GM23338 (cell line): Measurements from ENCODE around the gene ULK4. TPM values are rescaled to one million over a fixed set of nuclear protein-coding genes. Genes with fewer than 3 reads are reported as not detected.

Source experiments
- ATAC-seq: fragments of 200-7000 bp; cut with Tn5 transposase; 3 replicates; pipeline ENCODE4 v1.9.1; 2020
- DNase-seq: peaks from one replicate; pipeline ENCODE4 v3.0.0-alpha.2; 2015; ENCODE audit warnings: low spot score
- H2AFZ ChIP-seq: fragments of 200-600 bp; sonication (generic); 2 replicates; pipeline ENCODE4 v1.8.0; 2016; ENCODE audit warnings: antibody characterized with exemption, mild to moderate bottlenecking, moderate library complexity
- H3F3A ChIP-seq: fragments of 200-600 bp; sonication (generic); replicated peaks from 2 replicates; pipeline ENCODE4 v1.8.0; 2017; ENCODE audit warnings: antibody characterized with exemption, mixed run types, low read depth
- H3K27ac ChIP-seq: fragments of 200-600 bp; sonication (generic); 2 replicates; pipeline ENCODE4 v1.6.1; 2016; ENCODE audit warnings: low read depth
- H3K27me3 ChIP-seq: fragments of 200-600 bp; sonication (generic); 2 replicates; pipeline ENCODE4 v1.8.0; 2016; ENCODE audit warnings: mild to moderate bottlenecking, mixed run types, moderate library complexity; ENCODE audit not compliant: insufficient read depth
- H3K36me3 ChIP-seq: fragments of 200-600 bp; sonication (generic); 2 replicates; pipeline ENCODE4 v1.8.0; 2016; ENCODE audit warnings: mild to moderate bottlenecking; ENCODE audit not compliant: insufficient read depth
- H3K4me1 ChIP-seq: fragments of 200-600 bp; sonication (generic); 2 replicates; pipeline ENCODE4 v1.8.0; 2016; ENCODE audit warnings: mild to moderate bottlenecking, moderate library complexity; ENCODE audit not compliant: insufficient read depth
- H3K4me2 ChIP-seq: fragments of 200-600 bp; sonication (generic); 2 replicates; pipeline ENCODE4 v1.7.1; 2017; ENCODE audit warnings: mixed run types
- H3K4me3 ChIP-seq: fragments of 200-600 bp; sonication (generic); 2 replicates; pipeline ENCODE4 v1.6.1; 2016; ENCODE audit warnings: mixed run types
- H3K79me2 ChIP-seq: fragments of 200-600 bp; sonication (generic); replicated peaks from 2 replicates; pipeline ENCODE4 v1.8.0; 2017; ENCODE audit warnings: mild to moderate bottlenecking; ENCODE audit not compliant: insufficient read depth
- H3K9me2 ChIP-seq: fragments of 200-600 bp; sonication (generic); 2 replicates; pipeline ENCODE4 v1.8.0; 2017; ENCODE audit not compliant: insufficient read depth
- H4K20me1 ChIP-seq: fragments of 200-600 bp; sonication (generic); replicated peaks from 2 replicates; pipeline ENCODE4 v1.8.0; 2017; ENCODE audit warnings: mild to moderate bottlenecking; ENCODE audit not compliant: insufficient read depth
- H3K27ac Mint-ChIP-seq: 2 replicates; pipeline ENCODE4 v1.8.0; 2020; ENCODE audit warnings: inconsistent platforms, mild to moderate bottlenecking, moderate library complexity, mixed read lengths
- H3K27me3 Mint-ChIP-seq: 3 replicates; pipeline ENCODE4 v1.8.0; 2022; ENCODE audit warnings: low read depth, mild to moderate bottlenecking, moderate library complexity, mixed read lengths, inconsistent platforms; ENCODE audit not compliant: insufficient read depth, poor library complexity
- H3K36me3 Mint-ChIP-seq: 3 replicates; pipeline ENCODE4 v1.8.0; 2021; ENCODE audit warnings: low read depth, mild to moderate bottlenecking, inconsistent platforms, moderate library complexity, mixed read lengths
- H3K4me1 Mint-ChIP-seq: 3 replicates; pipeline ENCODE4 v1.8.0; 2020; ENCODE audit warnings: mild to moderate bottlenecking, inconsistent platforms, mixed read lengths
- H3K4me3 Mint-ChIP-seq: 3 replicates; pipeline ENCODE4 v1.8.0; 2021; ENCODE audit warnings: moderate library complexity, mild to moderate bottlenecking, inconsistent platforms, mixed read lengths
- H3K9me3 Mint-ChIP-seq: 3 replicates; pipeline ENCODE4 v1.8.0; 2020; ENCODE audit warnings: moderate library complexity, mild to moderate bottlenecking, inconsistent platforms, mixed read lengths
- CREB1 ChIP-seq: fragments of 250-450 bp; sonication (Bioruptor Pico); IDR thresholded peaks from 2 replicates; pipeline ENCODE4 v1.5.0; 2020; ENCODE audit warnings: low read depth, mild to moderate bottlenecking, moderate library complexity
- CTCF ChIP-seq, 2 experiments: fragments of 200-600 bp in 1 of 2; sonication (generic) in 1 of 2; conservative IDR thresholded peaks; 2 replicates each; pipeline versions ENCODE4 v1.5.1 to v1.6.1; 2016 to 2017; ENCODE audit warnings: antibody characterized with exemption in 2 of 2, low read depth in 2 of 2, mild to moderate bottlenecking in 2 of 2, moderate library complexity in 1 of 2
- ETS1 ChIP-seq: IDR thresholded peaks from 2 replicates; pipeline ENCODE4 v1.6.1; 2016; ENCODE audit warnings: antibody characterized with exemption
- EZH2 ChIP-seq: fragments of 200-600 bp; sonication (generic); IDR thresholded peaks from one replicate; pipeline ENCODE4 v1.8.0; 2017; ENCODE audit warnings: antibody characterized with exemption, mild to moderate bottlenecking, low read depth; ENCODE audit not compliant: unreplicated experiment
- EZH2phosphoT487 ChIP-seq: fragments of 200-600 bp; sonication (generic); IDR thresholded peaks from one replicate; pipeline ENCODE4 v1.8.1; 2018; ENCODE audit warnings: antibody characterized with exemption; ENCODE audit not compliant: unreplicated experiment
- JUNB ChIP-seq: IDR thresholded peaks from one replicate; pipeline ENCODE4 v1.6.1; 2016; ENCODE audit warnings: antibody characterized with exemption; ENCODE audit not compliant: unreplicated experiment
- NANOG ChIP-seq: IDR thresholded peaks from 2 replicates; pipeline ENCODE4 v1.6.1; 2016; ENCODE audit warnings: antibody characterized with exemption, borderline replicate concordance
- POLR2AphosphoS5 ChIP-seq: IDR thresholded peaks from 2 replicates; pipeline ENCODE4 v1.6.1; 2016; ENCODE audit warnings: antibody characterized with exemption, low read depth
- REST ChIP-seq: IDR thresholded peaks from one replicate; pipeline ENCODE4 v1.6.1; 2018; ENCODE audit warnings: antibody characterized with exemption; ENCODE audit not compliant: unreplicated experiment
- STAT1 ChIP-seq: IDR thresholded peaks from one replicate; pipeline ENCODE4 v1.6.1; 2016; ENCODE audit warnings: antibody characterized with exemption; ENCODE audit not compliant: unreplicated experiment
- ZNF114 ChIP-seq: fragments of 250-450 bp; sonication (Bioruptor Pico); IDR thresholded peaks from 2 replicates; pipeline ENCODE4 v1.5.0; 2020; ENCODE audit warnings: mild to moderate bottlenecking, moderate library complexity
- ZNF331 ChIP-seq: fragments of 250-450 bp; sonication (Bioruptor Pico); IDR thresholded peaks from 2 replicates; pipeline ENCODE4 v1.5.0; 2020; ENCODE audit warnings: low read depth, mild to moderate bottlenecking, moderate library complexity
- ZNF462 ChIP-seq: fragments of 250-450 bp; sonication (Bioruptor Pico); IDR thresholded peaks from 2 replicates; pipeline ENCODE4 v1.5.0; 2020; ENCODE audit warnings: mild to moderate bottlenecking, moderate library complexity
- polyA plus RNA-seq: library from polyadenylated mRNA; unstranded; fragments of >200 nt; fragmentation: Nextera tagmentation; extraction: Ambion mirVana; gene quantifications from 2 replicates; pipeline ENCODE4 v1.2.1, GENCODE V29; 2016
- total RNA-seq: library from RNA; depleted of rRNA; stranded (reverse); fragments of >200 nt; shearing (Covaris generic); gene quantifications from 2 replicates; pipeline ENCODE4 v1.2.3, GENCODE V29; 2014

The ULK4 gene
- total and polyA plus RNA-seq, 2 experiments from 2014 or later: 20.8 to 41.4 TPM

- no peak for TF ChIP-seq EZH2phosphoT487
These were observed 87.9 kb downstream of the ULK4 start (continued) for GRCh38 chr3:41874022-41874421.

GRCh38 chr3:41872157-41872556 is 89.7 kb downstream of the ULK4 start:
- Histone ChIP-seq H3K9me2 (no peaks in the 10 kb centered on the region), H3K27ac (no peak overlapping the region), H2AFZ (no peak overlapping the region), H3K36me3 (no peaks in the 10 kb centered on the region), H4K20me1 (no peaks in the 10 kb centered on the region; the same call in 1 of the 2 replicates), H3K4me1 (peaks cover 5% of the 10 kb centered on the region; the same call in 1 of the 2 replicates), H3K79me2 (no peaks in the 10 kb centered on the region), H3F3A (no peaks in the 10 kb centered on the region), H3K4me2 (no peak overlapping the region), H3K27me3 (no peaks in the 10 kb centered on the region), H3K4me3 (no peak overlapping the region)
- Mint-ChIP-seq H3K4me3 (no peak overlapping the region), H3K27ac (no peak overlapping the region), H3K4me1 (peaks cover 4% of the 10 kb centered on the region; the same call in 1 of the 3 replicates), H3K9me3 (peaks cover 2% of the 10 kb centered on the region; the same call in 1 of the 3 replicates), H3K36me3 (peaks cover 14% of the 10 kb centered on the region), H3K27me3 (peaks cover 2% of the 10 kb centered on the region)
- no peak for TF ChIP-seq ZNF331 (CRISPR knock-in tag)
- TF ChIP-seq REST: no peak
- no peak for TF ChIP-seq CREB1
- TF ChIP-seq STAT1: no peak
- TF ChIP-seq EZH2phosphoT487: no peak
- no peak for TF ChIP-seq NANOG
- no peak for TF ChIP-seq ETS1
- no peak for TF ChIP-seq ZNF462 (CRISPR knock-in tag)
- no peak for TF ChIP-seq EZH2
- no peak for TF ChIP-seq ZNF114 (CRISPR knock-in tag)
- TF ChIP-seq CTCF (conservative IDR thresholded peaks at IDR 0.05; ENCODE audit: low read depth in 2 of 2): no peak
- no peak for TF ChIP-seq JUNB
- TF ChIP-seq POLR2AphosphoS5: no peak
- ATAC-seq: no peak
- no peak for DNase-seq
